BE2C (cell line): ENCODE measurements around the gene PARD6G.

Experiments used
- DNase-seq: peaks from one replicate; pipeline ENCODE4 v3.0.0-alpha.2; 2020
- H3K27me3 ChIP-seq: fragments of 250-450 bp; sonication (Bioruptor Pico); 2 replicates; pipeline ENCODE4 v1.5.1; 2020; ENCODE audit warnings: mild to moderate bottlenecking
- H3K36me3 ChIP-seq: fragments of 250-450 bp; sonication (Bioruptor Pico); 2 replicates; pipeline ENCODE4 v1.5.1; 2020; ENCODE audit warnings: mild to moderate bottlenecking
- H3K4me1 ChIP-seq: fragments of 250-450 bp; sonication (Bioruptor Pico); 2 replicates; pipeline ENCODE4 v1.5.1; 2020
- H3K4me3 ChIP-seq: 2 replicates; pipeline ENCODE4 v1.5.1; 2011; ENCODE audit warnings: low read depth, low read length
- H3K9me3 ChIP-seq: fragments of 250-450 bp; sonication (Bioruptor Pico); 2 replicates; pipeline ENCODE4 v1.5.1; 2020
- TF ChIP-seq, protein P1 (sequence below): IDR thresholded peaks from 2 replicates; pipeline ENCODE4 v1.5.1; 2012; ENCODE audit warnings: mild to moderate bottlenecking, low read depth, low read length

PARD6G gene

DNA sequence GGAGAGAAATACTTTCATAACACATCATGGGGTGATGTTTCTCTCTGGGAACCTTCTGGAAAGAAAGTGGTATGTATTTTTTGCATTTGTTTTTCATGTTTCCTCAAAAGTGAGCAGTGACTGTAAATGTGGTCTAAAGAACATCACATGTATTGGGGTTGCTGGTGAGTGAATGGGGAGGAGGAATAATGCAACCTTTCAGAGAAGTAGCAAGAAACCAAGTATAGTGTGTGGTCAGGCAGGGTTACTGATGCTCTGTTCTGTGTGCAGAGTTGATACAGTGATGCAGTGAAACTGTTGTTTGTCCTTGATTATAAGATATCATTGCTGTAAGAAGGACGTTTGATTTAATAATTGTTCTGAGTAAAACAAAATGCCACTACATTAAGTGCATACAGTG lies 114.2 kb downstream of the PARD6G start:
- no peaks in the 10 kb centered on the region for H3K9me3 ChIP-seq
- H3K4me1 ChIP-seq, result no peaks in the 10 kb centered on the region
- no peaks in the 10 kb centered on the region for H3K27me3 ChIP-seq
- no peak for DNase-seq
- TF ChIP-seq, protein P1, sequence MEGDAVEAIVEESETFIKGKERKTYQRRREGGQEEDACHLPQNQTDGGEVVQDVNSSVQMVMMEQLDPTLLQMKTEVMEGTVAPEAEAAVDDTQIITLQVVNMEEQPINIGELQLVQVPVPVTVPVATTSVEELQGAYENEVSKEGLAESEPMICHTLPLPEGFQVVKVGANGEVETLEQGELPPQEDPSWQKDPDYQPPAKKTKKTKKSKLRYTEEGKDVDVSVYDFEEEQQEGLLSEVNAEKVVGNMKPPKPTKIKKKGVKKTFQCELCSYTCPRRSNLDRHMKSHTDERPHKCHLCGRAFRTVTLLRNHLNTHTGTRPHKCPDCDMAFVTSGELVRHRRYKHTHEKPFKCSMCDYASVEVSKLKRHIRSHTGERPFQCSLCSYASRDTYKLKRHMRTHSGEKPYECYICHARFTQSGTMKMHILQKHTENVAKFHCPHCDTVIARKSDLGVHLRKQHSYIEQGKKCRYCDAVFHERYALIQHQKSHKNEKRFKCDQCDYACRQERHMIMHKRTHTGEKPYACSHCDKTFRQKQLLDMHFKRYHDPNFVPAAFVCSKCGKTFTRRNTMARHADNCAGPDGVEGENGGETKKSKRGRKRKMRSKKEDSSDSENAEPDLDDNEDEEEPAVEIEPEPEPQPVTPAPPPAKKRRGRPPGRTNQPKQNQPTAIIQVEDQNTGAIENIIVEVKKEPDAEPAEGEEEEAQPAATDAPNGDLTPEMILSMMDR, result no peak
- no peak overlapping the region for H3K4me3 ChIP-seq
- H3K36me3 ChIP-seq, result peaks cover 25% of the 10 kb centered on the region

DNA sequence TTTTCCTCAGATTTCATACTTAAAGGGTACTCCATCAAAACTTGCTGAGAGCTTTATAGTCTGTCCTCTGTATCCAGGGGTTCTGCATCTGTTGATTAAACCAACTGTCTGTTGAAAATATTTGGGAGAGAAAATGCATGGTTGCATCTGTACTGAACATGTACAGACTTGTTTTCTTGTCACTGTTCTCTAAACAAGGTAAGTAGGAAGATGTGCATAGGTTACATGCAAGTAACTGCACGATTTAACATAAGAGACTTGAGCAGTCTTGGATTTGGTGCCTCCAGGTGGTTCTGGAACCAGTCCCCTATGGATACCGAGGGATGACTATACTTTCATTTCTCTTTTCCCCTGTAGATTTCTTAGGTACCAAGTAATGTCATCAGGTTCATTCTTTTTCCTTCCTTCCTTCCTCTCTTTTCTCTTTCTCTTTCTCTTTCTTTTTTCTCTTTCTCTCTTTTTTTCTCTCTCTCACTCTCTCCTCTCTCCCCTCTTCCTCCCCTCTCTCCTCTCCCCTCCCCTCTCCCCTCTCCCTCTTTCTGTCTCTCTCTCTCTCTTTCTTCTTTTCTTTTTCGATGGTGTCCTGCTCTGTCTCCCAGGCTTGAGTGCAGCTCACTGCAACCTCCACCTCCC lies 115.0 kb downstream of the PARD6G start:
- H3K36me3 ChIP-seq, result peaks cover 18% of the 10 kb centered on the region
- DNase-seq, result no peak
- no peaks in the 10 kb centered on the region for H3K4me1 ChIP-seq

DNA sequence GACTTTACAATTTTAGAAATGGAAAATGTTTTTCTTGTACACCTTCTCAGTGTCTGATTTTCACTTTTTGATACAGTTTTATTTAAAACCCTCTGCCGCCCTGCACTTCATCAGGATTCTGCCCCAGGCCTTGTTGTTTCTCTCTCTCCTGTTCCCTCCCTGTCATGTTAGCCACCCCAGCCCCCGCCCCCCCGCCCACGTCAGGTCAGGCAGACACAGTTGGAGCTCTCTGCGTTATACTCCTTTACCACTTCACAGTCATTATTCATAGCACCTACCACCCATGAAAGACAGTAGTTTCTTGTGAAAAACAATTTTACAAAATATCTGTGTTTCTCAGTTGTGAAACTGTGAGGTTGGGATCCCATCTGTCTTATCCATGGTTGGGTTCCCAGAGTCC lies 116.8 kb downstream of the PARD6G start:
- TF ChIP-seq, protein P1, result no peak
- no peak for DNase-seq
- Histone ChIP-seq H3K9me3 (no peaks in the 10 kb centered on the region), H3K4me3 (no peak overlapping the region), H3K4me1 (no peaks in the 10 kb centered on the region), H3K27me3 (no peaks in the 10 kb centered on the region), H3K36me3 (peaks cover 3% of the 10 kb centered on the region; the same call in 1 of the 2 replicates)

More for the DNA sequence above, 115.0 kb downstream of the PARD6G start:
- TF ChIP-seq, protein P1, result no peak
- Histone ChIP-seq H3K27me3 (no peaks in the 10 kb centered on the region), H3K9me3 (no peaks in the 10 kb centered on the region), H3K4me3 (no peak overlapping the region)

DNA sequence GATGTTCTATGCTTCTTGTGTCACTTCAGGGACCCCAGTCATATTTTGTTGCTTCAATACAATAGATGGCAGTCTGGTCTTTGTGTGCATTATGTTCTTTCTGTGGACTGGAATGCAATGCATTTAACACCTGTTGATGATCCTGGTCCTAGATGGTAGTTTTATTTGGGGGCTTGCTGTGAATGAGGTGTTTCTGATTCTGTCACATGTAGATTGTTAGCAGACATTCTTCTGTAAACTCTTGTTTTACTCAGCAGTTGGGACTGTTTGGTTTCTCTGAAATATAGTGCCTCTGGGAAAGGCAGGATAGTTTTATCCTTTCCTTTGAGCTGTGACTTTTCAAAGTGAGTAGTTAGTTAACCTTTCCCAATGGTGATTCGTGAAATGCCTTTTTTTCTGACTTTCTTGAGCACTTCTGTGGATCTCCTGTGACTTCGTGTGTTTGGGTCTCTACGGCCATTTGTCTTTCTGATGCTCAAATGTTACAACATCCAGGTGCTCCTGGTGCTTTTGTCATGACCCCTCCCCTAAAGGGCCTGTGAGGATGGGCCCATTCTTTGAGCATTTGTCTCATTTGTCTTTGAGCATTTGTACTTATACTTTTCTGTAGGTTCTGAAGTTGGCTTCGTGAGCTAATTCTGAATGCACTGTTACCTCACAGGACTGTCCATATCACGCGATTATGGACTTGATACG lies 117.5 kb downstream of the PARD6G start:
- Histone ChIP-seq H3K9me3 (no peaks in the 10 kb centered on the region), H3K4me1 (no peaks in the 10 kb centered on the region), H3K27me3 (no peaks in the 10 kb centered on the region), H3K36me3 (no peaks in the 10 kb centered on the region; the same call in 1 of the 2 replicates), H3K4me3 (no peak overlapping the region)
- DNase-seq, result no peak
- TF ChIP-seq, protein P1, result no peak

DNA sequence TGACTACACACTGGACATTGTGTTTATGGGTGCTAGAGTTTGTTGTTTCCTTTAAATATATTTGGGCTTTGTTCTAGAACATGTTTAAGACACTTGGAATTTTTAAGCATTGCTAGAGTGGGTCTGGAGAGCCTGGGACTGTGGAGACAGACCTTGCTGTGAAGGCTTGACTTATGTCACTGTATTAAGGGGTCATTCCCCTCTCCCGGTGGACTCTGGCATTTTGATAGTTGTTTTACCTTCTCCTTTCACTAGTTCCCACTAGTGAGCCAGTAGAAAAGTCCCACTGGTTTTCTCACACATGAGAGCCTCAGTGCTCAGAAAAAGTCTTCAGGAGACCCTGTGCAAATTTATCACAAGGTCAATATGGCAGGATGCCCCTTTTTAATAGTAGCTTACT lies 119.7 kb downstream of the PARD6G start:
- Histone ChIP-seq H3K27me3 (no peaks in the 10 kb centered on the region), H3K9me3 (no peaks in the 10 kb centered on the region), H3K4me3 (no peak overlapping the region), H3K36me3 (no peaks in the 10 kb centered on the region), H3K4me1 (no peaks in the 10 kb centered on the region)
- TF ChIP-seq, protein P1, result no peak
- DNase-seq, result no peak

DNA sequence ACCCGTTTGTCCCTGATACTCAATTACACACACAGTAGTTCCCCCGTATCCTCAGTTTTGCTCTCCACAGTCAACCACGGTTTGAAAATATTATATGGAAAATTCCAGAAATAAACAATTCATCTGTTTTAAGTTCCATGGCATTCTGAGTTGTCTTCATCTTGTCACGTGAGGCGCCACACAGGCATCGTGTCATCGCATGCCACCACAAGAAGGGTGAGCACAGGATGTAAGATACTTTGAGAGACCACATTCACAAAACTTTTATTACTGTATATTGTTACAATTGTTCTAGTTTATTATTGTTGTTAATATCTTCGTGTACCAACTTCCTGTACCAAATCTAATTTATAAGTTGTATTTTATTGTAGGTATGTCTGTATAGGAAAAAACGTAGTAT lies 120.5 kb downstream of the PARD6G start:
- no peak for DNase-seq
- TF ChIP-seq, protein P1, result no peak
- Histone ChIP-seq H3K36me3 (no peaks in the 10 kb centered on the region), H3K27me3 (no peaks in the 10 kb centered on the region), H3K9me3 (no peaks in the 10 kb centered on the region), H3K4me1 (no peaks in the 10 kb centered on the region), H3K4me3 (no peak overlapping the region)
